H54 (cell line): ENCODE data around the gene FBXL2.
A peak's percentile ranks its signal among the peaks of the same experiment; 100 is the strongest.

Source experiments
- DNase-seq: peaks from one replicate; pipeline ENCODE4 v3.0.0; 2011; ENCODE audit warnings: low spot score, mixed read lengths; ENCODE audit not compliant: insufficient read length
- FAIRE-seq: peaks from 3 replicates; lab custom pipeline; 2011; peaks lifted over from hg19 to GRCh38; lab: Jason Lieb, UNC
- POLR2A ChIP-seq: IDR thresholded peaks from 2 replicates; pipeline ENCODE4 v1.6.1; 2011; ENCODE audit warnings: low read depth, mild to moderate bottlenecking, low read length

Gene FBXL2, protein sequence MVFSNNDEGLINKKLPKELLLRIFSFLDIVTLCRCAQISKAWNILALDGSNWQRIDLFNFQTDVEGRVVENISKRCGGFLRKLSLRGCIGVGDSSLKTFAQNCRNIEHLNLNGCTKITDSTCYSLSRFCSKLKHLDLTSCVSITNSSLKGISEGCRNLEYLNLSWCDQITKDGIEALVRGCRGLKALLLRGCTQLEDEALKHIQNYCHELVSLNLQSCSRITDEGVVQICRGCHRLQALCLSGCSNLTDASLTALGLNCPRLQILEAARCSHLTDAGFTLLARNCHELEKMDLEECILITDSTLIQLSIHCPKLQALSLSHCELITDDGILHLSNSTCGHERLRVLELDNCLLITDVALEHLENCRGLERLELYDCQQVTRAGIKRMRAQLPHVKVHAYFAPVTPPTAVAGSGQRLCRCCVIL

DNA sequence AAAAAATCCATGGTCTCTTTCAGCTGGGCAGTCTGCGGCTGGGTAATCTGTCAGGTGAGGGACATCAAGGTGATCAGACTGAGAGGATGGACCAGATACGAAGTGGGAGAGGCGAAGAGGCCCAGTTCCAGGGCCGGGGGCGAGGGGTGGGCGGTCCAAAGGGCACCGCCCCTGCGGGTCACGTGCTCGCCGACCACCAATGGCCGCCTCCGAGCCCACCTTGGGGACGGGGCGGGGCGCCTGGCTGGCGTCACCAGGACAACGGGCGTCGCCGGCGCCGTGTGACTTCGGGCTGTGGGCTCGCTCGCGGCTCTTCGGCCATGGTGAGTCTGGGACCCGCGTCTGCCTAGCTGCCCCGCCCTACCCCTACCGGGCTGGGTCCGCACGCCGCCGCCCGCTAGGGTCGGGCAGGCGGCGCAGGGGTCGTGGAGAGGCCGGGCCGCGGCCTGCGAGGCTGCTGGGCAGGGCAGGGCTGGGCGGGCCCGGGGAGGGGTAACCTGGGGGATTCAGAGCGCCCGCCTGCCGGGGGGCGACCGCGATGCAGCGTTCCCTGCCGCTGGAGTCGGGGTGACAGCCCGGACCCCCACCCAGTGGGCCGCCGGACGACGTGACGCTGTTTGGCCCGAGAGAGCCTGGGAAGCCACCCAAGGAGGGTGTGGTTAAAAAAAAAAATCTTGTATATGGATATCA lies at the start of gene FBXL2:
Gene FBXL2, plus strand, starts transcription at position 250 of the 690 bp plus-strand sequence. Its CDS starts 71 bp downstream, at position 321.
- FAIRE-seq: no peak
- peak; percentile 86 for DNase-seq
- peak; percentile 69; the same call in 1 of the 2 replicates for TF ChIP-seq POLR2A

DNA sequence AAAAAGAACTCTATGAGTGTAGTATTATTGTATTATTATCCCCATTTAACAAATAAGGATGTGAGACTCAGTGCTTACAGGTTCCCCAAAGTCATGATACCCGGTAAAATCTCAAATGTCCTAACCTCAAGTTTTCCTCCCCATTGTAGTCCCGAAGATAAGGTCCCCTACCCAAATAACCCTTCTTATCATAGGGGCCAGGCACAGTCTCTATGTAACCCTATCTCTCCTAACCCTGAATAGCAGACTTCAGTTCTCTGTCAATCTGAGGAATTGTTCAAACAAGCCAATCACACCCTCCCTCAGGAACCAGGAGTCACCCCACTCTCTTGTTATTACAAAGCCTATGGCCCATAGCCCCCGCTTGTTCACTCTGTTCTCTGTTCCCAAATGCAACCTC lies 48.2 kb upstream of the FBXL2 start:
- no peak for TF ChIP-seq POLR2A
- no peak for DNase-seq
- FAIRE-seq: no peak

DNA sequence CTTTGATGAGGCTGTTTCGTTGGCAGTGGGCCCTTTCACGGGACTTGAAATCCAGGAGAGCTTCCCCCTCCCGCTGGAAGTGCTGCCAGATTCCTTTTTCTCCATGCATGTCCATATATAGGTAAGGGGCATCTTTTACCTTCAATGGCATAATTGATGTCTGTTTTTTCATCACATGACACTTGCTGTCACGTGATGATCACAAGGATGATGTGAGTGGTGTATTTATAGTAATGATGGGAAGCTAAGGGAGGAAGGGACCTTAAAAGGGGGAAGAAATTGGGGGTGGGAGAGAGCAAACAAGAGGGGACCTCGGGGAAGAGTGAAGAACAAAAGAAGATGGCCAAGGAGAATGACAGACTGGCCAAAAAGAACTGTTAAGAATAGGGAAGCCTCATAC lies 47.3 kb upstream of the FBXL2 start:
- TF ChIP-seq POLR2A: no peak
- FAIRE-seq: no peak

DNA sequence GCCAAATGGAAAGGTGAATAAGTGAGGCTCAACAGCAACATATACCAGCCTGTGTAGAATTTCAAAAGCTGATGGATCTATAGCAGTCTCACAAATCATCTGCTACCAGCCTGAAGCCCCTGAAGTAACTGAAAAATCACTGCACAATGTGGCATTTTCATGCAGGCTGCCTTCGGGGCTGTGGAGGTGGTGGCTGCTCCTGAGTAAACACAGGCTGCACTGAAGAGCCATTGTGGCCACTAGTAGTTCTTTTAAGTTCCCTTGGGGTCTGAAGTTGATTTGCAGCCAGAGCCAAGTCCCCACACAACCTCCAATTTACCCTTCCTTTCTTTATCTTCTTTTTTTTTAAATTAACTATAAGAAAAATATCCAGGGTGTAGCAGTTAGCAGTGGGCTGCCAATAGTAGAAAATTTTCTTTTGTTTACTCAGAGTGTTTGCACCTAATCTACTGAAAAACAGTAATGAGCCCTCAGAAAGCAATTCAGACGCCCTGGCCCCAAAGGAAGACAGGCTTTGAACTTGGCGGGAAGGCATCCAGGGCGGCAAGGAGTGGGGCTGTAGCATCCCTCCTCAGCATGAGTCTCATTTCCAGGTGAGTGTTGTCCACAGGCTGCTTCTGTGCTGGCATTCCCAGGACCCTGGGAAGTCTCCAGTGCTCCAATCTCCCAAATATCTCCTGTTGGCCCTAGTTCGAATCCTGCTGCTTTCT lies 45.3 kb upstream of the FBXL2 start:
- no peak for DNase-seq
- no peak for FAIRE-seq
- no peak for TF ChIP-seq POLR2A

More for the DNA sequence above, 47.3 kb upstream of the FBXL2 start:
- no peak for DNase-seq

DNA sequence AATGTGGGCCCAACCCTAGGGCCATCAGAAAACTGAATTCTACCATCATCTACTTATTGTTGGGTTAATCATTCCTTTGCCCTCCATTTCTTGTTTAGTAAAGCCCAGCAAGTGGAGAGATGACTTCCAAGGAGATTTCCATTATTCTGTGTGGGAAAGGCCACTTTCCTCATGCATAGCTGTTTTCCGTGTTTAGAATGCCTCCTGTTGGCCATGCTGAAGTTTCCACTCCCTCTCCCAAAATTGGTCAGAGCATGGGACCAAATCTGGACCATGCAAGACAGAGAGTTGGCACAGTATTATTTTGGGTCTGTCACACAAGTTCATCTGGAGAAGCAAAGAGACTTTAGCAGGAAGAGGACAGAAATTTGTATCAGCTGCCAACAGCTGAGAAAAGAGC lies 43.4 kb upstream of the FBXL2 start:
- FAIRE-seq: no peak
- TF ChIP-seq POLR2A: no peak
- DNase-seq: no peak

DNA sequence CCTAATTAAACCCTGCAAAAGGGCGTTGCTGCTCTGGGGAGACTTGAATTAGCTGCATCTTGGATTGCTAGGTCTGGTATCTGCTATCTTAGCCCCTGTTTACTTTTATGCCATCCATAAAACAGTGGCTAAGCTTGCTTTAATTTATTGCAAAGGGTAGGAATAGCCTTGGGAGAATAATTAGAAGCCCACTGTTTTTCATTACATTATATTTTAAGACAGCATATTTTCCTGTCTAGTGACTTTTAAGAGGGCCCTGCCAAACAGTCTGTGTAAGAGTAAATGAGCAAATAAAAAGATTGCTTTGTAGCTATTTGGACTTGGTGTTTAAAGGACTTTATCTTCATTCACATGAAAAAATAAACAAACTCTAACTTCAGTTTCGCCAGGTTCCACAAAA lies 41.2 kb upstream of the FBXL2 start:
- no peak for TF ChIP-seq POLR2A
- DNase-seq: no peak
- no peak for FAIRE-seq

DNA sequence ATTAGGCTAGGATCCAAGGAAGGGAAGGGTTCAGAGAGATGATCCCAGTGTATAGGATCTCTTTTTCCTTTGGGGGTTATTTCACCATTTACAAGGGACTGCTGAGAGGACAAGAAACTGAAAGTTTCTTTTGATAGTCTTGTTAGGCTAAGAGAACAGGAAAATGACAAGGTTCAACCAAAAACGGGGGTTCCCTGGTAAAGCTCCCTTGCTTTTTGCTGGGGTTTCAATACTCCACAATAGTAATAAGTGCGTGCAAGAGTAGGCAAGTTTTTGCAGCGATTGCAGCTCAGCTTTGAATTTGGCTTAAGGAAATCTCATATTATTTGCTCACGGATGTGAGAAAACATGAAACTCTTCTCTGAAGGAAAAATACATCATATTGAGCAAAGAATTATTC lies 39.8 kb upstream of the FBXL2 start:
- FAIRE-seq: no peak
- TF ChIP-seq POLR2A: no peak
- no peak for DNase-seq

DNA sequence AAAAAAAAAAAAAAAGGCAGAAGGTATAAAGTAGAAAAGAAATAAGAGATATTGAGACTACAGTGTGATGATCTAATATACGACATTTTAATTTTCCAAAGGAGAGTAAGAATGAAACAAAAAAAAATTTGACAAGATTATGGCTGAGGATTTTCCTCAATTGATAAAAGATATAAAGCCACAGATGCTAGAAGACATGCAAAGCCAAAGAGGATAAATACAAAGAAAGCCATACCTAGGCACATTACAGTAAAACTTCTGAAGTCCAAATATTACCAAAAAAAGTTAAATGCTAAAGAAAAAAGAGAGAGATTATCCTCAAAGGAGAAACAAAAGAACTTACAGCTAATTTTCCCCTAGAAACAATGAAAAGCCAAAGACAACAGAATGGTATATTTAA lies 38.3 kb upstream of the FBXL2 start:
- no peak for DNase-seq
- no peak for TF ChIP-seq POLR2A
- FAIRE-seq: no peak

DNA sequence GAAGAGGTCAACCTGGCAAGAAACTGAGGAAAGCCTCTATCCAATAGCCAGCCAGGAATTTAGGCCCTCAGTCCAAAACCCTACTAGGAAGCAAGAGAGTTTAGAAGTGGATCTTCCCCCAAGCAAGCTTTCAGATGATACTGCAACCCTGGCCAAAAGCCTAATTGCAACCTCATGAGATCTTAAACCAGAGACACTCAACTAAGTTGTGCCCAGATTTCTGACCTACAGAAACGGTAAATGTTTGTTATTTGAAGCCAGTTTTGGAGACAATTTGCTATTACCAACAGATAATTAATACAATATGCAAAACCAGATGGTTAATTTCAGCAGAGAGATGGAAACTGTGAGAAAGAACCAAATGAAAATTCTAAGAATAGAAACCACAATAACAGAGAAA lies 37.0 kb upstream of the FBXL2 start:
- DNase-seq: no peak
- no peak for FAIRE-seq
- TF ChIP-seq POLR2A: no peak

DNA sequence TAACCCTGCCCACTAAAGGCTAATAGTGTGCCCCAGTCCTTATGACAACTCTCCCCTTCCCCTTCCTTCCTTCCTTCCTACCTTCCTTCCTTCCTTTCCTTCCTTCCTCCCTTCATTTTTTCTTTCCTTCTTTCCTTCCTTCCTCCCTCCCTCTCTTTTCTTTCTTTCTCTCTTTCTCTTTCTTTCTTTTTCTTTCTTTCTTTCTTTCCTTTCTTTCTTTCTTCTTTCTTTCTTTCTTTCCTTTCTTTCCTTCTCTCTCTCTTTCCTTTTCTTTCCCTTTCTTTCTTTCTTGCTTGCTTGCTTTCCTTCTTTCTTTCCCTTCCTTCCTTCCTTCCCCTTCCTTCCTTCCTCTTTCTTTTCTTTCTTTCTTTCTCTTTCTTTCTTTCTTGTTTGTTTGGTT lies 30.5 kb upstream of the FBXL2 start:
- TF ChIP-seq POLR2A: no peak
- FAIRE-seq (no peak), DNase-seq (no peak)

DNA sequence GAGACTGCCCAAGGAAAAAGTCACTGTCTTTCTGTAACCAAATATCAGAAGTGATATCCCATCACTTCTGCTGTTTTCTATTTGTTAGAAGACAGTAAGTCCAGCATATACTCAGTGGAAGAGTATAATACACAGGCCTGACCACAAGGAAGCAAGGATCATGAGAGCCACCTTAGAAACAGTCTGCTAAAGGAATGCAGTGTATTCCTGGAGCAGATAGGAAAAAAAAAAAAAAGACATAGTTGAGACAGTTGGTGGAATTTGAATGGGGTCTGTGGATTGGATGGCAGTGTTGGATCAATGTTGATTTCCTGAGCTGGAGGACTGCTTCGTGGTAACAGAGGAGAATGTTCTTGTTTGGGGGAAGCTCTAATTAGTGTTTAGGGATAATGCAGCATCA lies 26.5 kb upstream of the FBXL2 start:
- no peak for TF ChIP-seq POLR2A
- DNase-seq: no peak

DNA sequence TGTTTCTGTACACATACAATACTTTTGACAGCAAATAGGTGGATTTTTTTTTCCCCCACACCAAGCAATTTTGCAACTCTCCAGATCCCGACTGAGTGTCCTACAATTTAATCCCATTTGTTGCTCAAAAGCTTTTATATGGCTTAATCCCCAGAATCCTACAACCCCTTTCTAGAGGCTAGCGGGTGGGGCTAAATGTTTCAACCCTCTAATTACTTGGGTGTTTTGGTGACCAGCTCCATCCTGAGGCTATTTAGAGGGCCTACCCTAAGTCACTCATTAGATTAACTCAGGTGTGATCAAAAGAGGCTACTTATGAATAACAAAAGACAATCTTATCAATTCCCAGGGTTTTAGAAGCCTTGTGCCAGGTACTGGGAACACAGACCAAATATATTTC lies 21.0 kb upstream of the FBXL2 start:
- DNase-seq (no peak), FAIRE-seq (no peak)
- no peak for TF ChIP-seq POLR2A

More for the DNA sequence above, 26.5 kb upstream of the FBXL2 start:
- no peak for FAIRE-seq

DNA sequence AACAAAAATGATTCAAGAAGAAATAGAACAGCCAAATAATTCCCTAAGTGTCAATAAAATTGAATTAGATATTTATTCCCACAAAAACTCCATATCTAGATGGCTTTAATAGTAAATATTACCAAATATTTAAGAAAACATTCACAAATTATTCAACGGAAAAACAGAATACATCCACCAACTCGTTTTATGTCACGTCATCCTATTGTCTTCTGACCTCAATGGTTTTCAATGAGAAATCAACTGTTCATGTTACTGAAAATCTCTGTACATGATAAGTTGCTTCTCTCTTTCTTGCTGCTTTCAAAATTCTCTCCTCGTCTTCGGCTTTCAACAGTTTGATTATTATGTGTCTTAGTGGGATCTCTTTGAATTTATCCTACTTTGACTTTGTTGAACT lies 17.1 kb upstream of the FBXL2 start:
- FAIRE-seq (no peak), DNase-seq (no peak)
- TF ChIP-seq POLR2A: no peak

DNA sequence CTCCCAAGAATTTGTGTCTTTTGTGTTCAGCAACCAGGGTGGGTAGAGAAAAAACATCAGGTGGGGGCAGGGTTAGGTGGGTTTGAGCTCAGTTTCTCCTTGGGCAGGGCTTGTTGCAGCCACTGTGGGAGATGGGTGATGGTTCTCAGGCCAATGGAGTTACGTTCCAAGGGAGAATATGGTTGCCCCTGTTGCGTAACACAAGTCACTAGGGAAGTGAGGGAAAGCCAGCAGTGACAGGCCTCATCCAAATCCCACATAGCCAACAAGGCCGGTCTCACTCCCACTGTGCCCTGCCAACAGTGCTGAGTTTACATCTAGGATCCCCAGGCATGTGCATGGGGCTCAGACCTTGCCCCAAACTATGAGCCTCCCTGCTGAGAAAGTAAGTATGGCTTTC lies 7.9 kb upstream of the FBXL2 start:
- no peak for DNase-seq
- no peak for TF ChIP-seq POLR2A
- FAIRE-seq: no peak
